PC-3 (cell line): Measurements from ENCODE around the gene KLHL9.

ENCODE experiments used
- CTCF ChIP-seq: fragments of 300-600 bp; sonication (generic); conservative IDR thresholded peaks from 2 replicates; pipeline ENCODE4 v1.5.1; 2017; ENCODE audit warnings: antibody characterized with exemption, low read depth, mild to moderate bottlenecking, low read length
- EZH2 ChIP-seq: fragments of 300-600 bp; sonication (generic); IDR thresholded peaks from one replicate; pipeline ENCODE4 v1.6.1; 2017; ENCODE audit warnings: antibody characterized with exemption, mild to moderate bottlenecking, low read length; ENCODE audit not compliant: unreplicated experiment
- EZH2phosphoT487 ChIP-seq: fragments of 300-600 bp; sonication (generic); IDR thresholded peaks from 2 replicates; pipeline ENCODE4 v1.6.1; 2018; ENCODE audit warnings: mild to moderate bottlenecking, antibody characterized with exemption, low read length, borderline replicate concordance

GRCh38 chr9:21383627-21384026 lies 48.4 kb upstream of the KLHL9 start:
- no peak for TF ChIP-seq CTCF
- TF ChIP-seq EZH2: no peak
- no peak for TF ChIP-seq EZH2phosphoT487
